K562 (cell line): ENCODE results near the gene AFF3. TPM values are rescaled to one million over a fixed set of nuclear protein-coding genes. Genes with fewer than 3 reads are reported as not detected.
"Not testable (repeated sequence)": the region's sequence is repeated elsewhere in the genome, so short reads cannot be mapped to it uniquely, and the experiment has no call there.

Experiments used
- ATAC-seq: fragments of 200-7000 bp; cut with Tn5 transposase; 3 replicates; pipeline ENCODE4 v1.9.1; 2020; ENCODE audit warnings: moderate library complexity
- BruUV-seq: library from RNA; stranded (reverse); fragments of 400-500 nt; replicated peaks from 2 replicates; lab custom pipeline; 2021; lab: Mats Ljungman, UMichigan
- CTCF ChIA-PET: fragments of 300-600 bp; formaldehyde crosslinking; extraction: SDS; loops from one replicate; lab custom pipeline; 2021; ENCODE audit warnings: low intra/inter-chr PET ratio; lab: Yijun Ruan, JAX
- POLR2A ChIA-PET: fragments of 300-600, 350-650 bp; sonication (Branson Sonifier 250); formaldehyde crosslinking; extraction: SDS; loops from one replicate; lab custom pipeline; 2021; ENCODE audit warnings: antibody characterized with exemption, inconsistent platforms; lab: Yijun Ruan, JAX
- DNase-seq, 4 experiments: peaks; one replicate each; pipeline versions ENCODE4 v3.0.0 to v3.0.0-alpha.2; 2011 to 2018; ENCODE audit warnings: low spot score in 3 of 4, mixed read lengths in 3 of 4; ENCODE audit errors: extremely low read depth in 1 of 4
- FAIRE-seq: peaks from 2 replicates; lab custom pipeline; 2011; peaks lifted over from hg19 to GRCh38; lab: Jason Lieb, UNC
- H2AFZ ChIP-seq: 2 replicates; pipeline ENCODE4 v1.6.0; 2011; ENCODE audit warnings: low read depth, low read length, control low read depth, inconsistent platforms
- H3K27ac ChIP-seq: fragments of 200-600 bp; 3 replicates; pipeline ENCODE4 v1.8.0; 2011; ENCODE audit warnings: low read depth, mild to moderate bottlenecking, control low read depth, inconsistent platforms, low read length, moderate library complexity, mixed read lengths; ENCODE audit errors: extremely low read depth
- H3K27me3 ChIP-seq, 2 experiments: fragments of 300-600 bp in 1 of 2; 2 replicates in 1 of 2; 3 replicates in 1 of 2; pipeline versions ENCODE4 v1.6.0 to v1.8.0; 2011; ENCODE audit warnings: inconsistent platforms in 2 of 2, low read length in 2 of 2, mild to moderate bottlenecking in 1 of 2, mixed read lengths in 1 of 2, moderate library complexity in 1 of 2; ENCODE audit not compliant: control insufficient read depth in 2 of 2, insufficient read depth in 2 of 2
- H3K36me3 ChIP-seq: fragments of 300-600 bp; 3 replicates; pipeline ENCODE4 v1.8.0; 2011; ENCODE audit warnings: mild to moderate bottlenecking, low read length, inconsistent platforms; ENCODE audit not compliant: control insufficient read depth, insufficient read depth
- H3K4me1 ChIP-seq, 2 experiments: fragments of 200-600 bp in 1 of 2; replicated peaks in 1 of 2; 2 replicates in 1 of 2; 3 replicates in 1 of 2; pipeline versions ENCODE4 v1.5.1 to v1.8.0; 2011; ENCODE audit warnings: inconsistent platforms in 2 of 2, low read length in 2 of 2, mild to moderate bottlenecking in 1 of 2, mixed read lengths in 1 of 2, moderate library complexity in 1 of 2; ENCODE audit not compliant: control insufficient read depth in 2 of 2, insufficient read depth in 2 of 2
- H3K4me2 ChIP-seq: 2 replicates; pipeline ENCODE4 v1.6.1; 2011; ENCODE audit warnings: low read length, control low read depth, inconsistent platforms, mixed read lengths; ENCODE audit not compliant: insufficient read depth
- H3K4me3 ChIP-seq: fragments of 200-600 bp; sonication (generic), shearing (Covaris generic); 2 replicates; pipeline ENCODE4 v1.5.1; 2016; ENCODE audit warnings: control low read depth, inconsistent platforms
- H3K79me2 ChIP-seq: fragments of 200-600 bp; 3 replicates; pipeline ENCODE4 v1.8.0; 2011; ENCODE audit warnings: low read length, inconsistent platforms; ENCODE audit not compliant: control insufficient read depth, insufficient read depth
- H3K9ac ChIP-seq, 2 experiments: 2 replicates each; pipeline versions ENCODE4 v1.6.0 to v1.6.1; 2011; ENCODE audit warnings: low read depth in 2 of 2, low read length in 2 of 2, control low read depth in 1 of 2, inconsistent platforms in 1 of 2, mild to moderate bottlenecking in 1 of 2, mixed read lengths in 1 of 2; ENCODE audit not compliant: insufficient read depth in 1 of 2
- H3K9me1 ChIP-seq: one replicate; pipeline ENCODE4 v1.6.0; 2011; ENCODE audit warnings: inconsistent platforms, mild to moderate bottlenecking, low read length, moderate library complexity; ENCODE audit not compliant: control insufficient read depth, insufficient read depth
- H3K9me3 ChIP-seq: replicated peaks from 2 replicates; pipeline ENCODE4 v1.5.1; 2011; ENCODE audit warnings: low read depth, low read length, inconsistent platforms; ENCODE audit not compliant: control insufficient read depth, insufficient read depth
- H4K20me1 ChIP-seq: replicated peaks from 2 replicates; pipeline ENCODE4 v1.6.1; 2011; ENCODE audit warnings: low read length, inconsistent platforms, mixed read lengths; ENCODE audit not compliant: control insufficient read depth, insufficient read depth
- CGGBP1 ChIP-seq: fragments of 250-450 bp; sonication (Bioruptor Pico); IDR thresholded peaks from 2 replicates; pipeline ENCODE4 v1.9.0; 2021; ENCODE audit warnings: mild to moderate bottlenecking
- NCOA6 ChIP-seq: fragments of 450-650 bp; IDR thresholded peaks from 2 replicates; pipeline ENCODE4 v1.6.1; 2017; ENCODE audit warnings: mild to moderate bottlenecking
- NUFIP1 ChIP-seq: fragments of 450-650 bp; IDR thresholded peaks from 2 replicates; pipeline ENCODE4 v1.6.1; 2018; ENCODE audit not compliant: partially characterized antibody
- PHB2 ChIP-seq: fragments of 450-650 bp; IDR thresholded peaks from 2 replicates; pipeline ENCODE4 v1.6.1; 2017; ENCODE audit warnings: low read depth
- WGBS: fragments of 100-300 bp; shearing (Covaris generic); methylation state at CpG from one replicate; pipeline ENCODE4 v1.1.6; 2016; ENCODE audit warnings: low coverage, mixed read lengths; ENCODE audit not compliant: insufficient coverage; ENCODE audit errors: missing lambda C conversion rate; 5-methylcytosine and 5-hydroxymethylcytosine counted together
- in situ Hi-C: fragments of 300-500 bp; cut with MboI; formaldehyde crosslinking; loops from 4 replicates; pipeline ENCODE4 v1.15.0; 2018; ENCODE audit warnings: inconsistent platforms, mixed read lengths
- intact Hi-C: fragments of 100-400 bp; cut with micrococcal nuclease; formaldehyde crosslinking; loops from 2 replicates; pipeline ENCODE4 v1.14.2; 2022
- polyA plus RNA-seq, 8 experiments: library from polyadenylated mRNA; depleted of rRNA in 4 of 8; stranded (reverse) in 5 of 8; unstranded in 3 of 8; fragments of >200 nt; fragmentation: Nextera tagmentation in 2 of 8; fragmentation: Illumina TruSeq in 1 of 8; extraction: Ambion mirVana in 2 of 8; extraction: Trizol in 1 of 8; gene quantifications; 2 replicates each; pipeline versions ENCODE4 v1.2.1 to v1.2.3, GENCODE V29; 2011 to 2014; ENCODE audit warnings: inconsistent platforms in 1 of 8, missing spikeins in 1 of 8
- total RNA-seq, 7 experiments: library from RNA; depleted of rRNA in 6 of 7; stranded (reverse); fragments of >200 nt in 6 of 7; fragmentation: Illumina TruSeq in 2 of 7; extraction: Trizol in 2 of 7; gene quantifications; 2 replicates each; pipeline versions ENCODE4 v1.2.1 to v1.2.3, GENCODE V29; 2011 to 2021; ENCODE audit warnings: low replicate concordance in 1 of 7

The AFF3 gene
- total and polyA plus RNA-seq, 9 of the 15 experiments (the other 6 are each of a cell fraction or from before 2014, with no cell fraction given) = 0.02 to 0.11 TPM; not detected in 7

- TF ChIP-seq PHB2 (no peak), NCOA6 (no peak), NUFIP1 (no peak), CGGBP1 (CRISPR knock-in tag) (no peak)
- TF ChIP-seq, all 486 proteins: peak for 0
These were observed 32.3 kb downstream of the AFF3 start (continued) for GRCh38 chr2:100109986-100110613.

GRCh38 chr2:100108648-100109020, 33.8 kb downstream of the AFF3 start:
- in situ Hi-C loops, H3K9ac ChIP-seq, intact Hi-C loops, BruUV-seq, ATAC-seq, CTCF ChIA-PET, FAIRE-seq, H3K9me3 ChIP-seq, H3K4me1 ChIP-seq, H3K79me2 ChIP-seq, H3K4me2 ChIP-seq, H2AFZ ChIP-seq, DNase-seq, H3K36me3 ChIP-seq, H4K20me1 ChIP-seq, H3K4me3 ChIP-seq, H3K9me1 ChIP-seq, H3K27ac ChIP-seq, POLR2A ChIA-PET: not testable (repeated sequence)
- peaks cover 8 to 28% of the 10 kb centered on the region in 2 experiments; a peak in 3 of 5 replicates for H3K27me3 ChIP-seq
- 0% methylated on average over 2 of the region's 3 CpGs for WGBS
